Measurements from ENCODE around the gene SLC6A17. TPM values are rescaled to one million over a fixed set of nuclear protein-coding genes. Genes with fewer than 3 reads are reported as not detected.

SLC6A17 gene
- total and polyA plus RNA-seq, 12 donors, result 0.06 to 0.45 (median 0.16) TPM; not detected in 4

DNA sequence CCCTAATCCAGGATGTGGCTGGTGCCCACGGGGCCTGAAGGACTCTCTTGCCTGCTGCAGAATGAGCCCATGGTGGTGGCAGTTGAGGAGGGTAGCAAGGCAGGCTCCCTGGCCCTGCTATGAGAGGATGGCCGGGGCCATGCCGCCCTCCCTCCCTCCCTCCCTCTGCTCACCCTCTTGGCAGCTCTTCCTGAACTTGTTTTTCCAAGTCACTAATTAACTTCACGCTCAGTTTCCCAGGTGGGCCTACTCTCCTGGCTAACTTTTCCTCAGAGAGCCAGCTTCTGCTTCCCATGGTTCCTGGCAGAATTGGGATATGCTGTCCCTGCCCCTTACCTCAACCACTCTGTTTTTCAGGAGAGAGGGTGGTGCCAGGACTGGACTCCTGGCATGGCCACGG, 70.0 kb downstream of the SLC6A17 start:
- Histone ChIP-seq H3K4me3 (no peak overlapping the region), H3K27me3 (no peaks in the 10 kb centered on the region), H3K9me3 (no peaks in the 10 kb centered on the region), H3K4me1 (peaks cover 0 to 10% (median under 1%) of the 10 kb centered on the region in 9 donors), H3K27ac (no peak overlapping the region), H3K36me3 (peaks cover 0 to 49% (median 0%) of the 10 kb centered on the region in 9 donors)
- ATAC-seq (no peak), DNase-seq (no peak)
- intact Hi-C loops (cut with DNase I), result loop anchor here in 1 of 10 donors (5.0 kb wide), 1 partner anchor 42 kb away; no protein-coding TSS in a partner anchor
- TF ChIP-seq, protein P1, sequence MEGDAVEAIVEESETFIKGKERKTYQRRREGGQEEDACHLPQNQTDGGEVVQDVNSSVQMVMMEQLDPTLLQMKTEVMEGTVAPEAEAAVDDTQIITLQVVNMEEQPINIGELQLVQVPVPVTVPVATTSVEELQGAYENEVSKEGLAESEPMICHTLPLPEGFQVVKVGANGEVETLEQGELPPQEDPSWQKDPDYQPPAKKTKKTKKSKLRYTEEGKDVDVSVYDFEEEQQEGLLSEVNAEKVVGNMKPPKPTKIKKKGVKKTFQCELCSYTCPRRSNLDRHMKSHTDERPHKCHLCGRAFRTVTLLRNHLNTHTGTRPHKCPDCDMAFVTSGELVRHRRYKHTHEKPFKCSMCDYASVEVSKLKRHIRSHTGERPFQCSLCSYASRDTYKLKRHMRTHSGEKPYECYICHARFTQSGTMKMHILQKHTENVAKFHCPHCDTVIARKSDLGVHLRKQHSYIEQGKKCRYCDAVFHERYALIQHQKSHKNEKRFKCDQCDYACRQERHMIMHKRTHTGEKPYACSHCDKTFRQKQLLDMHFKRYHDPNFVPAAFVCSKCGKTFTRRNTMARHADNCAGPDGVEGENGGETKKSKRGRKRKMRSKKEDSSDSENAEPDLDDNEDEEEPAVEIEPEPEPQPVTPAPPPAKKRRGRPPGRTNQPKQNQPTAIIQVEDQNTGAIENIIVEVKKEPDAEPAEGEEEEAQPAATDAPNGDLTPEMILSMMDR (IDR thresholded peaks at IDR 0.05), result no peak
- WGBS, 2 donors, result 85 to 90% methylated on average over 5 of the region's 5 CpGs

DNA sequence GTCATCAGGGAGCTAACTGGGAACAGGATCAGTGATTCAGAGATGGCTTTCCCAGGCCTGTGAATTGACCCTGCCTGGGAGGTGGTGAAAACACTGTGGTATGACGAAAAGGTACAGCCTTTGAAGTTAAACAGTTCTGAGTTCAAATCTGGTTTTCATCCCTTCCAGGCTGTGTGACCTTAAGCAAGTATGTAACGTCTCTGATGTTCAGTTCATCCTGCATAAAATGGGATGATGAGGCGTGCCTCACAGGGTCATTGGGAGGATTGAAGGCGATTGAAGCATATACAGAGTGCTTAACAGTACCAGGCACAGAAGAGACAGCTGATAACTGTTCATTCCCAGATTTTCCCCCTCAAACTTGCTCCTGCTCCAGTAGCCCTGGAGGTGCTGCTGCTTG, 70.8 kb downstream of the SLC6A17 start:
- ATAC-seq (no peak), DNase-seq (no peak)
- Histone ChIP-seq H3K27me3 (no peaks in the 10 kb centered on the region), H3K36me3 (peaks cover 0 to 56% (median 0%) of the 10 kb centered on the region in 9 donors), H3K27ac (no peak overlapping the region), H3K9me3 (no peaks in the 10 kb centered on the region), H3K4me1 (peaks cover 0 to 3% (median 0%) of the 10 kb centered on the region in 9 donors), H3K4me3 (no peak overlapping the region)
- WGBS, 2 donors, result 92 to 95% methylated on average over 4 of the region's 4 CpGs
- intact Hi-C loops (cut with DNase I), result loop anchor here in 1 of 10 donors (5.0 kb wide), 1 partner anchor 41 kb away; no protein-coding TSS in a partner anchor
- TF ChIP-seq, protein P1 (IDR thresholded peaks at IDR 0.05), result no peak

DNA sequence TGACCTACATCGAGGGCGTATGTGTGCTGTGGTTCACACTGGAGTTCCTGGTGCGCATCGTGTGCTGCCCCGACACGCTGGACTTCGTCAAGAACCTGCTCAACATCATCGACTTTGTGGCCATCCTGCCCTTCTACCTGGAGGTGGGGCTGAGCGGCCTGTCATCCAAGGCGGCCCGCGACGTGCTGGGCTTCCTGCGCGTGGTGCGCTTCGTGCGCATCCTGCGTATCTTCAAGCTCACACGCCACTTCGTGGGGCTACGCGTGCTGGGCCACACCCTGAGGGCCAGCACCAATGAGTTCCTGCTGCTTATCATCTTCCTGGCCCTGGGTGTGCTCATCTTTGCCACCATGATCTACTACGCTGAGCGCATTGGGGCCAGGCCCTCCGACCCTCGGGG, 72.8 kb downstream of the SLC6A17 start:
- ATAC-seq (no peak), DNase-seq (no peak)
- no peak overlapping the region for H3K27ac ChIP-seq
- TF ChIP-seq, protein P1 (IDR thresholded peaks at IDR 0.05), result no peak
- WGBS, 2 donors, result 96 to 97% methylated on average over 27 of the region's 27 CpGs
- H3K27me3 ChIP-seq, result no peaks in the 10 kb centered on the region
- no peaks in the 10 kb centered on the region for H3K4me1 ChIP-seq
- no peak overlapping the region for H3K4me3 ChIP-seq
- peaks cover 0 to 76% (median 0%) of the 10 kb centered on the region in 9 donors for H3K36me3 ChIP-seq
- H3K9me3 ChIP-seq, result no peaks in the 10 kb centered on the region
- intact Hi-C loops (cut with DNase I), result loop anchor here in 1 of 10 donors (5.0 kb wide), 1 partner anchor 39 kb away; no protein-coding TSS in a partner anchor

DNA sequence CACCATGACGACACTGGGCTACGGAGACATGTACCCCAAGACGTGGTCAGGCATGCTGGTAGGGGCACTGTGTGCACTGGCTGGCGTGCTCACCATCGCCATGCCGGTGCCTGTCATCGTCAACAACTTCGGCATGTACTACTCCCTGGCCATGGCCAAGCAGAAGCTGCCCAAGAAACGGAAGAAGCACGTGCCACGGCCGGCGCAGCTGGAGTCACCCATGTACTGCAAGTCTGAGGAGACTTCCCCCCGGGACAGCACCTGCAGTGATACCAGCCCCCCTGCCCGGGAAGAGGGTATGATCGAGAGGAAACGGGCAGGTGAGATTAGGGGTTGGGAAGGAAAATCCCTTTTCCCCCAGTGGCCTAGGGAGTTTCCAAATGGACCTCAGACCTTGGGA, 73.3 kb downstream of the SLC6A17 start:
- ATAC-seq (no peak), DNase-seq (no peak)
- Histone ChIP-seq H3K27ac (no peak overlapping the region), H3K4me3 (no peak overlapping the region), H3K9me3 (no peaks in the 10 kb centered on the region), H3K36me3 (peaks cover 0 to 80% (median 0%) of the 10 kb centered on the region in 9 donors), H3K4me1 (no peaks in the 10 kb centered on the region), H3K27me3 (no peaks in the 10 kb centered on the region)
- TF ChIP-seq, protein P1 (IDR thresholded peaks at IDR 0.05), result no peak
- intact Hi-C loops (cut with DNase I), result loop anchor here in 1 of 10 donors (5.0 kb wide), 1 partner anchor 39 kb away; no protein-coding TSS in a partner anchor
- 95 to 98% methylated on average over 17 of the region's 17 CpGs for WGBS, 2 donors

Data from heart right ventricle (tissue), 16 donors.